GM19372 (cell line): Measurements from ENCODE around the gene MEGF11.

Source experiments
- ATAC-seq: cut with Tn5 transposase; IDR thresholded peaks from one replicate; pipeline ENCODE4 v1.9.1; 2021; ENCODE audit warnings: mild to moderate bottlenecking, low read depth, moderate library complexity; ENCODE audit not compliant: unreplicated experiment

Gene MEGF11

GRCh38 chr15:66128116-66128680, 125.4 kb downstream of the MEGF11 start:
- ATAC-seq: no peak

GRCh38 chr15:66126456-66126855, 127.1 kb downstream of the MEGF11 start:
- ATAC-seq: no peak

- no peak for ATAC-seq
These were observed 127.5 kb downstream of the MEGF11 start for GRCh38 chr15:66126031-66126441.

GRCh38 chr15:66124651-66125050, 128.9 kb downstream of the MEGF11 start:
- no peak for ATAC-seq

GRCh38 chr15:66123799-66124198, 129.8 kb downstream of the MEGF11 start:
- no peak for ATAC-seq

- no peak for ATAC-seq
These were observed 133.1 kb downstream of the MEGF11 start for GRCh38 chr15:66120422-66120821.

- no peak for ATAC-seq
These were observed 135.7 kb downstream of the MEGF11 start for GRCh38 chr15:66117841-66118240.

- ATAC-seq: no peak
These were observed 137.9 kb downstream of the MEGF11 start for GRCh38 chr15:66115568-66116206.

GRCh38 chr15:66114863-66115425, 138.6 kb downstream of the MEGF11 start:
- no peak for ATAC-seq

- no peak for ATAC-seq
These were observed 141.2 kb downstream of the MEGF11 start for GRCh38 chr15:66112388-66112787.

DNA sequence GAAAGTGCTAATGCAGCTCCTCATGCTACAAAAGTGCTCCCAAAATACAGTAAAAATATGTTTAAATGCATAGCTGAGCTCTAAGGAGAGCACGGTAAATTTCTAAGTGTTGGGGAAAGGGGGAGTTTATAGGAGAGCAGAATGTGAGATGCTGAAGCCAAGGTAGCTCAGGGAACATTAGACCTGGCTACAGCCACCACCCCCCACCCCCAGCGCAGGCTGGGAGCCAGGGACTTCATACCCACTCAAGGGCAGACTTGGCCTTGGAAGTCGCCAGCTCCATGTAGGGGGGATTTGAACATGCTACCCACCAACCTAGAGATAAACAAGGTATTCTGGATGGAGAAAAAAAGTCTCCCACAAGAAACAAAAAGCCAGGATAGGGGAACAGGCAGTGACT, 142.2 kb downstream of the MEGF11 start:
- no peak for ATAC-seq

DNA sequence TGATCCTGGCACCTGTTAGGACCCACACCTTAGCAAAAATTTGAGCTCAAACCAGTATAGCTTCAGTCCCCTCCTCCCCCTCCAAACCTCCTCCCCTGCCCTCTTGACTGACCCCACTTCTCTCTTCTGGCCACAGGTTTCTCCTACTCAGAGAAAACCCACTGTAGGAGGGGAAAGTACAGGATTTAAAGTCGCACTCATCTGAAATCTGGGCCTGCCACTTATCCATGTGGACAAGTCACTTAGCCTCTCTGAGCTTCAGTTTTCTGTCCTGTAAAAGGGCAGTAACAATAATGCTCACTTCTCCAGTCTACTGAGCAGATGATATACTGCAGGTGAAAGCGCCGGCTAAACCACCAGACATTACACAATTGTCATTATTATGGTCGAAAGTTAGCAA, 142.7 kb downstream of the MEGF11 start:
- no peak for ATAC-seq

- ATAC-seq: no peak
These were observed 143.7 kb downstream of the MEGF11 start for GRCh38 chr15:66109826-66110225.

GRCh38 chr15:66108483-66109265, 144.9 kb downstream of the MEGF11 start:
- no peak for ATAC-seq

DNA sequence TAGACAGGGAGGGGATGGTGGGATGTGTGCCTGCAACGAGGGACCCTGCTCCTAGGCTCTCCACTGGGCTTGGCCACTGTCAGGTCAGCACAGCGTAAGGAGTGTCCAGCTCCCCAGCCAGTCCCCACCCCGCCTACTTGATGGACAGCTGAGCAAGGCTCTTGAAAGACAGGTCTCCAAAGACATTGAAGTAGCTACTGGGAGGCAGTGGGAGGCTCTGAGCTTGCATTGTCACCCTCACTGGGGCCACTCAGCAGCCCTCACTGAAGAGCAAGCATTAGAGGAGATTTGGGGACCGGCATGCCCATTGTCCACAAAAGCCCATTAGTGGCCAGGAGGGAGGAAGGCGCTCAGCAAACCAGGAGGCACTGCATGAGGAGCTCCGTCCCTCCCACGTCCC, 146.5 kb downstream of the MEGF11 start:
- ATAC-seq: no peak

- ATAC-seq: no peak
These were observed 148.0 kb downstream of the MEGF11 start for GRCh38 chr15:66105286-66106265.

DNA sequence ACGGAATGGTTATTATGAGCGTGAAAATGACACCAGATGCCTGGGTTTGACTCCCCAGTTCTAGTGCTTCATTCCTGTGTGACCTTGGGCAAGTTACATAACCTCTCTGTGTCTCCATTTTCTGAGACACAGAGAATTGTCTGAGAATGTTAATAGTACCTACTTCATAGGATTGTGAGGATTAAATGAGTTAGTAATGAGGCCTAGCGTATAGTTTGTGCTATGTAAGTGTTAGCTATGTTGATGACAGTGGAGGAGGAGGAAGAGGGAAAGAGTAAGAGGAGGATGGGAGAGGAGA, 150.3 kb downstream of the MEGF11 start:
- no peak for ATAC-seq

DNA sequence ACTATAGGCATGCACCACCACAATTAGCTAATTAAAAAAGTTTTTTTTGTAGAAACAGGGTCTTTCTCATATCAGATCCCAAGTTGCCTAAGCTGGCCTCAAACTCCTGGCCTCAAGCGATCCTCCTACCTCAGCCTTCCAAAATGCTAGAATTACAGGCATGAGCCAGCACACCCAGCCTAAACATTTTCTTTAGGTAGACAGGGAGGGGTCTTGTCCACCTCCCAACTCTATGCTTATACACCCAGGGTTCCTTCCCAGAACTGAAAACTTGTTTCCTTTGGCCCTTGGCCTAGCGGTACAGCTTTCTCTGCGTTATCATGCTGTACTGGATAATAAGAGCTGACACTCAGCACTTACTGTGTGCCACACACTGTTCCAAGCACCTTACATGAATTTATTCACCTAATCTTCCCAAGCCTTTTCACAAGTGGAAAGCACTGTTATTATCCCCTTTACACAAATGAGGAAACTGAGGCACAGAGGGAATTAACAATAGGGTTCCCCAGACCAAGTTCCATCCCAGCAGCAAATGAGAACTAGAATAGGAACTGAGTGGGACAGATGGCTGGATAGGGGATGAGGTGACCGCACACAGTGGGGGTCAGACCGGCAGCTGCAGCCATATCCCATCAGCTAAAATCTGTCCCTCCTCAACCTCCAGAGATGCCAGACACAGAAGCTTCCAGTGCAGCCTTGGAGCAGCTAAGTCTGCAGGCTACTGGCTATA, 150.8 kb downstream of the MEGF11 start:
- no peak for ATAC-seq

DNA sequence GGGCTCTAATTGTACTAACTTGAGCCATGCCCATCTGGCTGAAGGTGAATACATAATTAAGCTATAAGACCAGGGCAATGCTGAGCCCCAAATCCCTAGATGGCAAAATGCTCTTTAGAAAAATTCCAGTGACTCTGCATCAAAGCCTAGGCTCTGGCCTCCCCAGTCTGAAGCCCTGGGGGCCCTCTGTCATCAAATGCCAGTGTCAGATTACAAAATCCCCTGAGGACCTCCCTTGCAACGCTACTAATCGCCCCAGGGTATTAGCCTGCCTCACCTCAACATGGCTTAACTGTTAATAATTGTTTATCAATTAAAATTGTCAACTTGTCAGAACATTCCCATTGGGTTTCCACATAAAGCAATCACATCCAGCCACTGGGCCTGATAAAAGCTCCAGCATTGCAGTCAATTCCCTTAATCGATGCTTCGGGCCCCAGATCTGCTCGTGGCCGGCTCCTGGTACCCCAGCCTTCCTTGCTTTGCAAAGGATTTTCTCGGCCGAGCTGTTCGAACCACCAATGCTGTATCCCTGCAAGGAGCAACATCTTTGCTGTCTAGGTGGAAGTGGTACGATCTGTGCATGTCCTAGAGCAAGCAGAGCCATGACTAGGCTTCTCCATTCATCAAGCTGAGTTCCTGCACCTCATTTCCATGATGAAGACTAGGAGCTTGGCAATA, 151.7 kb downstream of the MEGF11 start:
- no peak for ATAC-seq
